RPMI8226 (cell line): ENCODE results near the gene CISD1.
"Not testable (repeated sequence)": the region's sequence is repeated elsewhere in the genome, so short reads cannot be mapped to it uniquely, and the experiment has no call there.

Experiments used
- DNase-seq: peaks from one replicate; pipeline ENCODE4 v3.0.0-alpha.2; 2015

CISD1 gene

DNA sequence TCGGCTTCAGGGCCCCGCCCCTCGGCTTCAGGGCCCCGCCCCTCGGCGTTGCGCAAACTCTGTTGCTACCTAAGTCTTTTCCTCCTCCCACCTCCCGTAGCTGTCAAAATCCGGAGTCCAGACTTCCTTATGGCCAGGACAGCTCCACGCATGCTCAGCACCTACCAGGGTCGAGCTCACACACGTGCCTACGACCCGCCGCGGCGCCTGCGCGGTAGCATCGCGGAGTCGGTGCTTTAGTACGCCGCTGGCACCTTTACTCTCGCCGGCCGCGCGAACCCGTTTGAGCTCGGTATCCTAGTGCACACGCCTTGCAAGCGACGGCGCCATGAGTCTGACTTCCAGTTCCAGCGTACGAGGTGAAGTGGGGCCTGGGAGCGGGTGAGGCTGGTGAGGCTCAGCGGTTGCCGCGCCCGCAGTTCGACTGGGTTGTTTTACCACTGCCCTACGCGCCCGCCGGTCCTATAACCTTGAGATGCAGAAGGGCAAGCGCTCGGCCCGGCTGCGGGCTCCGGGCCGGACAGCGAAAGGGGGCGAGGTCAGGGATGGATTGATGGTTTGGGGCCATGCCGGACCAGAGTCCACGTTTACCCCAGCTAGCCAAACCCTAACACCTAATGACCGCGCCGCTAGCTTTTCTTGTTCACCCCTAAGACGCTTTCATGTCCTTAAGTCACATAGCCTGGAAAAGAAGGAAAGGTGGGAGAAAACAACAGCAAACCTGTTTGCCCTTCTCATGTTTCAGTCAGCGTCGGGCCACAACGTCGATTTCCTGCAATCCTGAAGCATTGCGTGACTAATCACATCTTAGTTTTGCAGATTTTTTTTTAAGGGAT is at the start of gene CISD1:
Gene CISD1, plus strand, starts transcription at position 217 of the 836 bp plus-strand sequence. Its CDS starts 112 bp downstream, at position 329.
- DNase-seq, result peak; percentile 96

DNA sequence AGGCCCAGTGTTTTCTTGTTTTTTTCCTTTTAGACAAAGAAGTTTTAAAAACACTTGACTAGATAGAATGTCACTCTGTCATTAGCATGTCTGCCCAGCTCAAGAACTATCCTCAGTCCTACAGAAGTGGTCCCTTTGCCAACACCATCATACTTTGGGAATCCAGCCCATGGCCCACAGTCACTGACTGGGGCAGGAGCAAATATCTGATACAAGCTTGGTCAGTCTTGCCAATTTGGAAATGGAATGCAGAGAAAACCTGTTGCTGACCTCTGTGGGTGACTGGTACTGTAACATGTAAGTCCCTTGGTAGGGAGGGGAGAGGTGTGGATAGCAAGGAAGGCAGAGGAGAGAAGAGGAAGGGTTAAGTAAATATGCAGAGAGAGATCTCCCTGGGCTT is 49.1 kb upstream of the CISD1 start:
- DNase-seq, result no peak

- DNase-seq, result no peak
Measured at GRCh38 chr10:58220769-58221451, 48.1 kb upstream of the CISD1 start.

DNA sequence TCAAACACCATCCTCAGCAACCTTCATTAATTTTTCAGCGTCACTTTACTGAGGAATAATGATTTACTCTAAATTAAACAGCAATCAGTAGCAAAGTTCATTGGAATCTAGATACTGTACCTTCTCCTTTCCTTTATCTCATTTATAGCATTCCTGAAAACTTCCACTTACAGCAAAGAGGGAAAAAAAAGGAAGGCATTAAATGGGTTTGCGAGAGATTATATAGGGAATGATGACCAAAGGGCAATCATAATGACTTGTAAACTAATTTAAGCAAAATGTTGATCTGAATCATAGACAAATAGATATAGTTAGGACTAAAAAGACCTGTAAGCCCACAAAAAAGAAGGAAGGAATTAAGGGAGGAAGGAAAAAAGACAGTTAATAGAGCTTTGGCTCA is 43.3 kb upstream of the CISD1 start:
- no peak for DNase-seq

GRCh38 chr10:58229856-58230255 is 39.1 kb upstream of the CISD1 start:
- not testable (repeated sequence) for DNase-seq

DNA sequence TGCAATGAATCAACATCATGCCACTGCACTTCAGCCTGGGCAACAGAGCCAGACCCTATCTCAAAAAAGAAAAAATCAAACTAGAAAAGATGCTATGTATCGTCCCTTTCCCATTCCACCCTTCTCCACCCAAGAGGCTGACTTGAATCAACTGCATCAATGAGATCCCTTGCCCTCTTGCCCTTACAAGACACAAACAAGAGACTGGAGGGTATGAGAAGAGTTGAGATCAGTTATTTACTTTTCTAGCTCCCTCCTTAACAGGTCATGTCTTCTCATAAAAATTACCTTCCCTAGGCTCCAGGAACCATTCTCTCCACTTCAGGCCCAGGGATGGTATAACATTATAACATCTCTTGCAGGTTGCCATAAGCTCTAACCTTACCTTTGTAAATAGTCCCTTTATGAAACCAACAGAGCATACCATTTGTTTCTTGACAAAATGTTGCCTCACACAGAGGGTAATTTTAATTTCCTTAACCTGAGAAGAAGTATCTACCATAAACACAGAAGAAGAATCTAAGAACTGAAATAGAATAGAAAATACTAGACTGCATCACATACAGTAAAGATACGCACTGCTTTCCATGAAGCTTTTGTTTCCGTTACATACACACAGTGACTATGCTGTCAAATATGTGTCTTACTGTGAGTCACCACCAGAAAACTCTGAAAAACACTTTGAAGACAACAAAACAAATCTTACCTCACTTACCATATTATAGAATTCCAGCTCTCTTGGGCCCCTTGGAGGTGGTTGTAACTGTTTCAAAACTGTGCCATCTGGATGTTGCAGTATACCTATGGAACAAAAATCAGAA is 31.7 kb upstream of the CISD1 start:
- no peak for DNase-seq

DNA sequence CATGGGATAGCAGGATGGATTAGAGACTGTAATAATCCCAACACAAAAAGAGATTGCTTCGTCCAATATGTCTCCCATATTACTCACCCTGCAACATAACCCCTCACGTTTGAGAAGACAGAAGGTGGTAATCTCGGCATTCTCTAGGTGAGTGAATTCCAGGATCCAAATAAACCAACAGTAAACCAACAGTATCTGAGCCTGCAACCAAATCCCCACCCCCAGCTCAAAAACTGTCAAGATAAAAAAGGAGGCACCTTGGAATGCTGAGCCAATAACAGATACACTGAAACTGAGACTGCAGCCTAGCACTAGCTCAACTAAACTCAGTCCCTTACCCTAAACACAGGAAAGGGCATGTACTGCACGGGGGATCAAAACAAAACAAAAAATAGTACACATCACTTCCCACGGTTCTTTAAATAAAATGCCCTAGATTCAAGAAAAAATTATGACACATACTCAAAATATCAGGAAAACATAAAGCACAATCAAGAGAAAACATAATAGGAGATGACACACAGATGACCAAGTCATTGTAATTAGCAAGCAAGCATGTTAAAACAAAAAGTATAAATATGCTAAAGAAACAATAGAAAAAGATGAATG is 29.3 kb upstream of the CISD1 start:
- no peak for DNase-seq

- DNase-seq, result no peak
Measured at GRCh38 chr10:58240531-58240930, 28.4 kb upstream of the CISD1 start.

GRCh38 chr10:58241346-58241745 is 27.6 kb upstream of the CISD1 start:
- no peak for DNase-seq

DNA sequence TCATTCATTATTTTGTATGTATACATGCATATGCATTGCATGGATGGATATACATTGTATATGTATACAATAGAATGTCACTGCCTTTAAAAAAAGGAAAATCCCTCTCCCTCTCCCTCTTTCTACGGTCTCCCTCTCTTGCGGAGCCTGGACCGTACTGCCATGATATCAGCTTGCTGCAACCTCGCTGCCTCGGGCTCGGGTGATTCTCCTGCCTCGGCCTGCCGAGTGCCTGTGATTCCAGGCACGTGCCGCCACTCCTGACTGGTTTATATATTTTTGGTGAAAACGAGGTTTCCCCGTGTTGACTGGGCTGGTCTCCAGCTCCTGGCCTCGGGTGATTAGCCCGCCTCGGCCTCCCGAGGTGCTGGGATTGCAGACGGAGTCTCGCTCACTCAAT is 25.7 kb upstream of the CISD1 start:
- DNase-seq, result no peak

DNA sequence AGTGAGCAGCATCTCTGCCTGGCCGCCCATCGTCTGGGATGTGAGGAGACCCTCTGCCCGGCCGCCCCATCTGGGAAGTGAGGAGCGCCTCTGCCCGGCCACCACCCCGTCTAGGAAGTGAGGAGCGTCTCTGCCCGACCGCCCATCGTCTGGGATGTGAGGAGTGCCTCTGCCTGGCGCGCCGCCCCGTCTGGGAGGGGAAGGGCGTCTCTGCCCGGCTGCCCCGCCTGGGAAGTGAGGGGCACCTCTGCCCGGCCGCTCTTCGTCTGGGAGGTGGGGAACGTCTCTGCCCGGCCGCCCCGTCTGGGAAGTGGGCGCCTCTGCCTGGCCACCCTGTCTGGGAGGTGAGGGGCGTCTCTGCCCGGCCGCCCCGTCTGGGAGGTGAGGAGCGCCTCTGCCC is 25.2 kb upstream of the CISD1 start:
- not testable (repeated sequence) for DNase-seq

DNA sequence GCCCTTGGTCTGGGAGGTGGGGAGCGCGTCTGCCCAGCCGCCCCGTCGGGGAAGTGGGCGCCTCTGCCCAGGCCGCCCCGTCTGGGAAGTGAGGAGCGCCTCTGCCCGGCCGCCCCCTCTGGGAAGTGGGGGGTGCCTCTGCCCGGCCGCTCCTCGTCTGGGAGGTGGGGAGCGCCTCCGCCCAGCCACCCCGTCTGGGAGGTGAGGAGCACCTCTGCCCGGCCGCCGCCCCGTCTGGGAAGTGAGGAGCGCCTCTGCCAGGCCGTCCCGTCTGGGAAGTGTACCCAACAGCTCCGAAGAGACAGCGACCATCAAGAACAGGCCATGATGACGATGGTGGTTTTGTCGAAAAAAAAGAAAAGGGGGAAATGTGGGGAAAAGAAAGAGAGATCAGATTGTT is 24.7 kb upstream of the CISD1 start:
- not testable (repeated sequence) for DNase-seq

- not testable (repeated sequence) for DNase-seq
Measured at GRCh38 chr10:58244666-58245065, 24.3 kb upstream of the CISD1 start.

DNA sequence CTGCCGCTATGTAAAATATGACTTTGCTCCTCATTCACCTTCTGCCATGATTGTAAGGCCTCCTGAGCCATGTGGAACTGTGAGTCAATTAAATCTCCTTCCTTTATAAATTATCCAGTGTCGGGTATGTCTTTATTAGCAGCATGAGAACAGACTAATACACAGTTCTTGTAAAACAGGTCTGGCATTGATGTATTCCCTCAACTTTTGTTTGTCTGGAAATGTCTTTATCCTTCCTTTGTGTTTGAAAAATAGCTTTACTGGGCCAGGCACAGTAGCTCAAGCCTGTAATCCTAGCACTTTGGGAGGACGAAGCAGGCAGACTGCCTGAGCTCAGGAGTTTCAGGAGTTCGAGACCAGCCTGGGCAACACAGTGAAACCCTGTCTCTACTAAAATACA is 15.8 kb upstream of the CISD1 start:
- DNase-seq, result no peak

DNA sequence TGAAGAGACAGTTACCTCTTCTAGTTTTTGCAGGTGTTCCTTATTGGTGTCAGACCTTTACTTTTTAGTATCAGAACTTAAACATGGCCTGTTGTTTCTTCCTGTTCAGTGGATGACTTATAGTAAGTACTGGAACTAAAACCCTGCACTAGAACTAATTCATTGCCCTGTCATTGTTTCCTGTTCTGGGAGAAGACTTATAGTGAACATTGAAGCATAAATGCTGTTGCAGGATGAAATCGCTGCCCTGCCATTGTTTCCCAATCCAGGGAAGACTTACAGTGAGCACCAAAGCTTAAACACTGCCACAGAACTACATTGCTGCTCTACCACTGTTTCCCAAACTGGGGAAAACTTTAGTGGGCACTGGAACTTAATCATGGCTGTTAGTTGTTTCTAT is 14.3 kb upstream of the CISD1 start:
- no peak for DNase-seq

DNA sequence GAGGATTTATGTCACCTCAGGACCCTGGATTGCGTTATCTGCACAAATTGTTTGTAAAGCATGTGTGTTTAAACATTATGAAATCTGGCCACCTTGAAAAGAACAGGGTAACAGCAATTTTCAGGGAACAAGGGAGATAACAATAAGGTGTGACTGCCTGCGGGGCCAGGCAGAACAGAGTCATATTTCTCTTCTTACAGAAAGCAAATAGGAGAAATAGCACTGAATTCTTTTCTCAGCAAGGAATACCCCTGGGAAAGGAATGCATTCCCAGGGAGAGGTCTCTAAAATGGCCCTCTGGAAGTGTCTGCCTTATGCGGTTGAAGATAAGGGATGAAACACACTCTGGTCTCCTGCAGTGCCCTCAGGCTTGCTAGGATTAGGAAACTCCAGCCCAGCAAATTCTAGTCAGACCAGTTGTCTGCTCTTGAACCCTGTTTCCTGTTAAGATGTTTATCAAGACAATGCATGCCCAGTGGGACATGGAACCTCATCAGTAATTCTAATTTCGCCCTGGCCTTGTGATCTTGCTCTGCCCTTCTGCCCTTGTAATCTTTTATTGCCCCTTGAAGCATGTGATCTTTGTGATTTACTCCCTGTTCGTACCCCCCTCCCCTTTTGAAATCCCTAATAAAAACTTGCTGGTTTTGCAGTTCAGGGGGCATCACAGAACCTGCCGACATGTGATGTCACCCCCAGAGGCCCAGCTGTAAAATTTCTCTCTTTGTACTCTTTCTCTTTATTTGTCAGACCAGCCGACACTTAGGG is 12.8 kb upstream of the CISD1 start:
- DNase-seq, result not testable (repeated sequence)

- no peak for DNase-seq
Measured at GRCh38 chr10:58258977-58259692, 9.8 kb upstream of the CISD1 start.

- DNase-seq, result no peak
Measured at GRCh38 chr10:58260334-58260733, 8.6 kb upstream of the CISD1 start.

- DNase-seq, result no peak
Measured at GRCh38 chr10:58262766-58263165, 6.2 kb upstream of the CISD1 start.

- DNase-seq, result no peak
Measured at GRCh38 chr10:58264780-58265179, 4.2 kb upstream of the CISD1 start.

DNA sequence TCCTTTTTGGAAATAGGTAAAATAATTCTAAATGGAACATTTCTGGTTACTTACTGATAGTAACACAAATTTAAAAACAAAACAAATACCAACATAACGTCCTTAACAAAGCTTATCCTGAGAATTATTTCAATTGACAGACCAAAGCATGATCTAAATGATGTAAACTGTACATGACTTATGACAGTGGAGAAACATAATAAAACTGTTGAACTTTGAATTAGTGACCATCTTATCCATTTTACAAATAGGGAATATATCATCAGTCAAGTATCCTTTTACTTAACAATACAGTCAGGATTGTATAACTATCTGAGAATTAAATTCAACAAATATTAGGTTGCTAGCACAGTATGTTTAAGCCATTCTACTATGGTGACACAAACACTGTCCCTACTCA is 3.7 kb upstream of the CISD1 start:
- DNase-seq, result no peak
